Stimulated activated CD4-positive, alpha-beta T cell treated with anti-CD3 and anti-CD28 coated beads, Interleukin-1b, Interleukin-23, amount 100 ng/mL, for 1 hour (primary cell): ENCODE data around the gene CXCL6.

Source experiments
- DNase-seq, 2 donors: peaks; one replicate each; pipeline ENCODE4 v3.0.0-alpha.2; 2020; ENCODE audit warnings: low read depth in 2 of 2

CXCL6 gene

GRCh38 chr4:73868206-73869129 lies 32.0 kb downstream of the CXCL6 start:
- DNase-seq, result no peak

- DNase-seq, result no peak
Observed at GRCh38 chr4:73869130-73870055, 32.9 kb downstream of the CXCL6 start, which contains the start of gene CXCL1. CXCL1 (plus strand) TSS chr4:73869393; CDS start chr4:73869471, 78 bp downstream.

- no peak for DNase-seq
Observed at GRCh38 chr4:73870260-73870659, 33.8 kb downstream of the CXCL6 start.

GRCh38 chr4:73870768-73871167 lies 34.3 kb downstream of the CXCL6 start:
- no peak for DNase-seq

GRCh38 chr4:73871511-73872310 lies 35.2 kb downstream of the CXCL6 start:
- DNase-seq, result no peak

- no peak for DNase-seq
Observed at GRCh38 chr4:73872316-73873108, 36.0 kb downstream of the CXCL6 start.

- DNase-seq, result no peak
Observed at GRCh38 chr4:73874386-73874785, 37.9 kb downstream of the CXCL6 start.

- no peak for DNase-seq
Observed at GRCh38 chr4:73875401-73875800, 38.9 kb downstream of the CXCL6 start.

GRCh38 chr4:73883306-73883705 lies 46.8 kb downstream of the CXCL6 start:
- no peak for DNase-seq

- no peak for DNase-seq
Observed at GRCh38 chr4:73885574-73886267, 49.2 kb downstream of the CXCL6 start.
